HCT116 (cell line): ENCODE measurements around the gene NAALADL2. TPM values are rescaled to one million over a fixed set of nuclear protein-coding genes. Genes with fewer than 3 reads are reported as not detected.
A peak's percentile ranks its signal among the peaks of the same experiment; 100 is the strongest.

Experiments used
- ATAC-seq: fragments of 200-7000 bp; cut with Tn5 transposase; 2 replicates; pipeline ENCODE4 v1.9.1; 2020; ENCODE audit warnings: mild to moderate bottlenecking, moderate library complexity
- BruUV-seq: library from RNA; stranded (reverse); fragments of 400-500 nt; replicated peaks from 2 replicates; lab custom pipeline; 2021; lab: Mats Ljungman, UMichigan
- CTCF ChIA-PET: fragments of 300-600 bp; sonication (Branson Sonifier 250); formaldehyde crosslinking; loops from one replicate; lab custom pipeline; 2021; ENCODE audit warnings: antibody characterized with exemption; lab: Charles Lee
- POLR2A ChIA-PET: fragments of 300-600, 350-600 bp; sonication (Branson Sonifier 250); formaldehyde crosslinking; loops from one replicate; lab custom pipeline; 2021; ENCODE audit warnings: antibody characterized with exemption; lab: Charles Lee
- RAD21 ChIA-PET, 2 experiments: fragments of 300-600 bp; sonication (Branson Sonifier 250); formaldehyde crosslinking; loops; one replicate each; lab custom pipeline; 2023; ENCODE audit warnings: low total read pairs in 2 of 2; ENCODE audit not compliant: uncharacterized antibody in 2 of 2, unreplicated experiment in 2 of 2, low non-redundant PET in 1 of 2; lab: Charles Lee
- DNase-seq: peaks from one replicate; pipeline ENCODE4 v3.0.0-alpha.2; 2010; ENCODE audit warnings: low read depth, low spot score
- H2AFZ ChIP-seq: fragments of 200-600 bp; shearing (Covaris generic), sonication (generic); 2 replicates; pipeline ENCODE4 v1.6.1; 2017; ENCODE audit warnings: low read depth, mixed run types, mixed read lengths, antibody characterized with exemption, low read length; ENCODE audit not compliant: poor library complexity, severe bottlenecking
- H3K27ac ChIP-seq: 2 replicates; pipeline ENCODE4 v1.5.1; 2012; ENCODE audit warnings: low read depth, low read length
- H3K27me3 ChIP-seq: fragments of 200-600 bp; sonication (generic); 2 replicates; pipeline ENCODE4 v1.6.1; 2016; ENCODE audit warnings: mixed run types, low read length, mixed read lengths; ENCODE audit not compliant: insufficient read depth
- H3K36me3 ChIP-seq, 2 experiments: fragments of 200-500 bp in 1 of 2; fragments of 200-600 bp in 1 of 2; sonication (Bioruptor generic) in 1 of 2; sonication (generic) in 1 of 2; 2 replicates each; pipeline versions ENCODE4 v1.5.1 to v1.6.1; 2014 to 2016; ENCODE audit warnings: low read length in 2 of 2, inconsistent platforms in 1 of 2, mixed read lengths in 1 of 2, mixed run types in 1 of 2; ENCODE audit not compliant: insufficient read depth in 2 of 2, control insufficient read depth in 1 of 2
- H3K4me1 ChIP-seq, 2 experiments: fragments of 200-600 bp in 1 of 2; sonication (generic) in 1 of 2; 2 replicates each; pipeline versions ENCODE4 v1.5.1 to v1.6.1; 2012 to 2017; ENCODE audit warnings: low read length in 2 of 2, inconsistent platforms in 1 of 2, mild to moderate bottlenecking in 1 of 2, mixed read lengths in 1 of 2, mixed run types in 1 of 2, moderate library complexity in 1 of 2; ENCODE audit not compliant: insufficient read depth in 2 of 2, control insufficient read depth in 1 of 2
- H3K4me2 ChIP-seq: fragments of 200-600 bp; sonication (generic); 2 replicates; pipeline ENCODE4 v1.6.1; 2017; ENCODE audit warnings: mixed run types, low read length, mixed read lengths
- H3K4me3 ChIP-seq, 2 experiments: fragments of 200-600 bp in 1 of 2; sonication (generic) in 1 of 2; replicated peaks in 1 of 2; 2 replicates each; pipeline ENCODE4 v1.5.1; 2011 to 2016; ENCODE audit warnings: low read length in 2 of 2, control low read depth in 1 of 2, low read depth in 1 of 2, mild to moderate bottlenecking in 1 of 2, mixed read lengths in 1 of 2, mixed run types in 1 of 2
- H3K79me2 ChIP-seq: fragments of 200-600 bp; sonication (generic); 2 replicates; pipeline ENCODE4 v1.6.1; 2017; ENCODE audit warnings: mild to moderate bottlenecking, mixed run types, low read length, moderate library complexity, mixed read lengths; ENCODE audit not compliant: insufficient read depth
- H3K9ac ChIP-seq: fragments of 200-600 bp; sonication (generic); 2 replicates; pipeline ENCODE4 v1.6.1; 2016; ENCODE audit warnings: low read length, mixed read lengths
- H3K9me2 ChIP-seq: fragments of 200-600 bp; sonication (generic), shearing (Covaris generic); 2 replicates; pipeline ENCODE4 v1.6.1; 2017; ENCODE audit warnings: mixed run types, mild to moderate bottlenecking, moderate library complexity; ENCODE audit not compliant: insufficient read depth
- H3K9me3 ChIP-seq, 2 experiments: fragments of 200-500 bp in 1 of 2; fragments of 200-600 bp in 1 of 2; sonication (Bioruptor generic) in 1 of 2; sonication (generic) in 1 of 2; 2 replicates each; pipeline ENCODE4 v1.6.1; 2014 to 2017; ENCODE audit warnings: low read length in 2 of 2, mixed read lengths in 2 of 2, inconsistent platforms in 1 of 2, low read depth in 1 of 2, mild to moderate bottlenecking in 1 of 2, mixed run types in 1 of 2, moderate library complexity in 1 of 2; ENCODE audit not compliant: control insufficient read depth in 1 of 2, insufficient read depth in 1 of 2
- H4K20me1 ChIP-seq: fragments of 200-600 bp; sonication (generic), shearing (Covaris generic); 2 replicates; pipeline ENCODE4 v1.6.1; 2017; ENCODE audit warnings: mixed run types, mild to moderate bottlenecking, moderate library complexity; ENCODE audit not compliant: insufficient read depth
- ATF3 ChIP-seq: IDR thresholded peaks from 2 replicates; pipeline ENCODE4 v1.6.1; 2012
- CBX3 ChIP-seq: IDR thresholded peaks from 2 replicates; pipeline ENCODE4 v1.6.1; 2012; ENCODE audit warnings: low read depth
- CEBPB ChIP-seq: IDR thresholded peaks from 2 replicates; pipeline ENCODE4 v1.6.1; 2012; ENCODE audit warnings: low read depth
- CTCF ChIP-seq, 3 experiments: fragments of 200-600 bp in 1 of 3; sonication (generic) in 1 of 3; IDR thresholded peaks in 2 of 3; conservative IDR thresholded peaks in 1 of 3; 2 replicates each; pipeline ENCODE4 v1.5.1; 2012 to 2017; ENCODE audit warnings: low read depth in 2 of 3, low read length in 2 of 3, antibody characterized with exemption in 1 of 3, borderline replicate concordance in 1 of 3, control low read depth in 1 of 3, mild to moderate bottlenecking in 1 of 3, mixed read lengths in 1 of 3, mixed run types in 1 of 3, moderate library complexity in 1 of 3; ENCODE audit not compliant: insufficient read depth in 1 of 3
- EZH2 ChIP-seq: fragments of 200-600 bp; sonication (generic); IDR thresholded peaks from 2 replicates; pipeline ENCODE4 v1.6.1; 2017; ENCODE audit warnings: antibody characterized with exemption, mixed run types
- FOSL1 ChIP-seq: IDR thresholded peaks from 2 replicates; pipeline ENCODE4 v1.6.1; 2012; ENCODE audit warnings: low read depth
- JUND ChIP-seq: IDR thresholded peaks from 2 replicates; pipeline ENCODE4 v1.6.1; 2012
- MAX ChIP-seq: IDR thresholded peaks from 2 replicates; pipeline ENCODE4 v1.6.1; 2012
- POLR2A ChIP-seq: IDR thresholded peaks from 2 replicates; pipeline ENCODE4 v1.7.0; 2011; ENCODE audit warnings: borderline replicate concordance; ENCODE audit not compliant: insufficient read depth, insufficient read length; ENCODE audit errors: extremely low read depth
- POLR2AphosphoS5 ChIP-seq: IDR thresholded peaks from 2 replicates; pipeline ENCODE4 v1.6.1; 2011; ENCODE audit warnings: mild to moderate bottlenecking, low read depth, low read length, moderate library complexity
- REST ChIP-seq: IDR thresholded peaks from 2 replicates; pipeline ENCODE4 v1.6.1; 2012; ENCODE audit warnings: low read depth
- SP1 ChIP-seq: IDR thresholded peaks from 2 replicates; pipeline ENCODE4 v1.6.1; 2012; ENCODE audit warnings: low read depth
- YY1 ChIP-seq: IDR thresholded peaks from 2 replicates; pipeline ENCODE4 v1.6.1; 2011; ENCODE audit warnings: low read length, low read depth, moderate library complexity, mild to moderate bottlenecking; ENCODE audit not compliant: insufficient replicate concordance; ENCODE audit errors: extremely low read depth
- ZFX ChIP-seq: fragments of 450-650 bp; IDR thresholded peaks from 2 replicates; pipeline ENCODE4 v1.6.1; 2017
- intact Hi-C: fragments of 100-400 bp; cut with micrococcal nuclease; formaldehyde crosslinking; loops from 2 replicates; pipeline ENCODE4 v1.10.0; 2022
- total RNA-seq: library from RNA; stranded (reverse); gene quantifications from one replicate; pipeline ENCODE4 v1.2.1, GENCODE V29; 2021; ENCODE audit not compliant: unreplicated experiment

The NAALADL2 gene
- total RNA-seq, 1 experiment from 2014 or later, result 2.9 TPM

GRCh38 chr3:175741951-175742350 lies 882.8 kb downstream of the NAALADL2 start (continued):
- TF ChIP-seq CTCF (IDR thresholded peaks at IDR 0.05 in 2 of 3, conservative IDR thresholded peaks at IDR 0.05 in 1 of 3; ENCODE audit: borderline replicate concordance in 1 of 3, insufficient read depth in 1 of 3, low read depth in 2 of 3, low read length in 2 of 3) (no peak), ZFX (no peak), CBX3 (no peak), CEBPB (no peak), SP1 (no peak), REST (no peak)

GRCh38 chr3:175743733-175744400 lies 884.7 kb downstream of the NAALADL2 start:
- no peak for DNase-seq
- ChIA-PET POLR2A (no interaction called here), CTCF (no interaction called here), RAD21 (no interaction called here)
- Histone ChIP-seq H3K4me2 (peak overlapping the region; percentile 38), H2AFZ (peak overlapping the region; percentile 78), H4K20me1 (no peaks in the 10 kb centered on the region), H3K4me1 (peaks cover 8 to 31% of the 10 kb centered on the region in 2 experiments; a peak in 3 of 4 replicates), H3K9ac (no peak overlapping the region), H3K4me3 (no peak overlapping the region), H3K9me2 (no peaks in the 10 kb centered on the region), H3K79me2 (no peaks in the 10 kb centered on the region), H3K27me3 (no peaks in the 10 kb centered on the region), H3K9me3 (no peaks in the 10 kb centered on the region), H3K27ac (no peak overlapping the region), H3K36me3 (no peaks in the 10 kb centered on the region)
- no TSS peak for BruUV-seq
- intact Hi-C loops, result no loop called here
- ATAC-seq, result peak; percentile 75
- TF ChIP-seq ATF3 (no peak), JUND (peak; percentile 76), POLR2A (no peak), CTCF (IDR thresholded peaks at IDR 0.05 in 2 of 3, conservative IDR thresholded peaks at IDR 0.05 in 1 of 3; ENCODE audit: borderline replicate concordance in 1 of 3, insufficient read depth in 1 of 3, low read depth in 2 of 3, low read length in 2 of 3) (no peak), POLR2AphosphoS5 (no peak), FOSL1 (peak; percentile 86), MAX (peak; percentile 62), YY1 (no peak), CBX3 (no peak; the same call in 1 of the 2 replicates), SP1 (peak; percentile 38; the same call in 1 of the 2 replicates), EZH2 (no peak), ZFX (no peak), CEBPB (no peak; the same call in 1 of the 2 replicates)
